ENCODE data around the gene ALDH16A1.
"Not testable (repeated sequence)": the region's sequence is repeated elsewhere in the genome, so short reads cannot be mapped to it uniquely, and the experiment has no call there.

ALDH16A1 gene

DNA sequence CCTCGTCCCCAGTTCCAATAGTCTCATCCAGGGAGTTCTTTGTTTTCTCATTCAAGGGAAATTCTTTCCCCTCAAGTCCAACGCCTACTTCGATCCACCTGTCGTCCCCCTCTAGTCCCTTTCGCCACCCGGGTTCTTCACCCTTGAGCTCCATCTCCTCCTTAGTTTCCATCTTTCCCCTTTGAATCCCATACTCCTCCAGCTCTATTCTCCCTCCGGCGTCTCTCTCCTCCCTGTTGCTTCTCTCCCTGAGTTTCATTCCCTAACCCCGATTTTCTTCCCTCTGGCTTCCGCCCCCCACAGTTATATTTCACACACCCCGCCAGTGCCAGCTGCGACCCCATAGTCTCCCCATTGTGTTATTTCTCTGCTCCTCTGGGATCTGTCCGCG is 11.1 kb upstream of the ALDH16A1 start:
- no peak for DNase-seq

DNA sequence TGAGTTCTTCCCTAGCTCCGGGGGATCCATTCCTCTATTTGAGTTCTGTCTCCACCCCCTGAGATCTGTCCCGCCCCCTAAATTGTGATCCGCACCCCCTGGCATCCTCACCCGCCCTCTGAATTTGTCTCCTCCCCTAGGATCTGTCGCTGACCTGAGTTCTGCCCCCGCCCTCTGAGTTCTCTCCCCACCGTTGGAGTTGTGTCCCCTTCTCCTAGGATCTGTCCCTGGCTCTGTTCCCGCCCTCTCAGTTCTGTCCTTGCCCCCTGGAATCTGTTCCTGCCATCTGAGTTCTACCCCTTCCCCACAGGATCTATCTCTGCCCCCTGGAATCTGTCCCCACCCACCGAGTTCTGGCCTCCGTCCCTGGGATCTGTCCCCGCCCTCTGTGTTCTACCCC is 10.7 kb upstream of the ALDH16A1 start:
- DNase-seq, result peak in 1 of 2 experiments; percentile 69

DNA sequence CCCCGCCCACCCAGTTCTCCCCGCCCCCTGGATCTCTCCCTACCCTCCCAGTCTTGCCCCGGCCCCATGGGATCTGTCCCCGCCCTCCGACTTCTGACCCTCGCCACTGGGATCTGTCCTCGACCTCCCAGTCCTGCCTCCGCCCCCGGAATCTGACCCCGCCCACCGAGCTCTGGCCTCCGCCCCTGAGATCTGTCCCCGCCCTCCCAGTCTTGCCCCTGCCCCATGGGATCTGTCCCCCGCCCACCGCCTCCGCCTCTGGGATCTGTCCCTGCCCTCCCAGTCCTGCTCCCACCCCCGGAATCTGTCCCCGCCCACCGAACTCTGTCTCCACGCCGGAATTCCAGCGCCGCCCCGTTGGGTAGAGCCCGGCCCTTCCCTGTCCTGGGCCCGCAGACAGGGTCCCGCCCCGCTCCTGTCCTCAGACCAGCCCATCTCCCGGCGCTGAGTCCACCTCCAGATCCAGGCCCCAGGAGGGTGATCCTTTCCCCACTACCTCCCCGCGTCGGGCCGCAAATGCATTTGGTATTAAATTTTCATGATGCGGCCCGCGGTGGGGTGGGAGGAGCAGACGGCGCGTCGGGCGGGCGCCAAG is 10.2 kb upstream of the ALDH16A1 start:
- DNase-seq, result peak; percentile 82 to 83

DNA sequence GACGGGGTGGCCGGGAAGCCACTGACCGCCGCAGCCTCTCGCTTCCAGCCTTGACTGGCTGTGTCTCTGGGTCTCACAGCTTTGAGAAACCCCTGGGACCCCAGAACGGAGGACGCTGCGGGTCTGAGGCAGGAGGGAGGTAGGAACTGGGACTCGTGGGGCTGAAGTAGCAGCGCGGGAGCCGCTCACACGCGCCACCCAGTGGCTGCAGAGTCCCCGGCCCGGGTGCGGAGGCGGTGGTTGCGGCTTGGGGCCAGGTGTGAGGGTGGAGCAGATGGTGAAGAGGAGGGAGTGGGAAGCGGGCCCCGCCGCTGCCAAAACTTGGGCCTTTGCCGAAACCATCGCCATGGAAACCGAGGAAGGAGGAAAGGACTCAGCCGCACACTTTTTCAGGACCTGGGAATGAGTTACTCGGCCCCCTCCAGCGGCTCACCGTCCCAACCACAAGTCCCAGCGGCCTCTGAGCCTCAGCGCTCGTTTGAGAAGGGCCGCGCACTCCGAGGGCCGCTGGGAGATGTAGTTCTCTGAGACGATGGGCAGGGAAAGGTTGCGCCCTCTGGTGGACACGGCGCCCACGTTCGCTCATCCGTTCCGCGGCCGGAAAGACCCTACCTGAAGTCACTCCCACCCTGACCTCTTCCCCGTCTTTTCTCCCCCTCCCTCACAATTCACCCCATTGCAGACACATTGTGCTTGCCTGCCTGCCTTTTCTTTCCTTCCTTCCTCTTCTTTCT is 9.5 kb upstream of the ALDH16A1 start:
- DNase-seq, result peak; percentile 95 to 96

DNA sequence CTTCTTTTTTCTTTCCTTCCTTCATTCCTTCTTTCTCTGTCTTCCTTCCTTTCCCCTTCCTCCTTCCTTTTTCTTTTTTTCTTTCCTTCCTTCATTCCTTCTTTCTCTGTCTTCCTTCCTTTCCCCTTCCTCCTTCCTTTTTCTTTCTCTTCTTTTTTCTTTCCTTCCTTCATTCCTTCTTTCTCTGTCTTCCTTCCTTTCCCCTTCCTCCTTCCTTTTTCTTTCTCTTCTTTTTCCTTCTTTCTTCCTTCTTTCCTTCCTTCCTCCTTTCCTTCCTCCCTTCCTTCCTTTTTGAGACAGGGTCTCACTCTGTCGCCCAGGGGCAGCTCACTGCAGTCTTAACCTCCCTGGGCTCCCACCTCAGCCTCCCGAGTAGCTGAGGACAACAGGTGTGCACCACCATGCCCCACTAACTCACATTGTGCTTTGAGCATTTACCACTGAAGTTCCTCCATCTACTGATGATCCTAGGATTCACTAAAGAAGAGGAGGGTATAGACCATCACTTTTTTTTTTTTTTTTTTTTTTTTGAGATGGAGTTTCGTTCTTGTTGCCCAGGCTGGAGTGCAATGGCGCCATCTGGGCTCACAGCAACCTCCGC is 8.8 kb upstream of the ALDH16A1 start:
- DNase-seq, result not testable (repeated sequence)

DNA sequence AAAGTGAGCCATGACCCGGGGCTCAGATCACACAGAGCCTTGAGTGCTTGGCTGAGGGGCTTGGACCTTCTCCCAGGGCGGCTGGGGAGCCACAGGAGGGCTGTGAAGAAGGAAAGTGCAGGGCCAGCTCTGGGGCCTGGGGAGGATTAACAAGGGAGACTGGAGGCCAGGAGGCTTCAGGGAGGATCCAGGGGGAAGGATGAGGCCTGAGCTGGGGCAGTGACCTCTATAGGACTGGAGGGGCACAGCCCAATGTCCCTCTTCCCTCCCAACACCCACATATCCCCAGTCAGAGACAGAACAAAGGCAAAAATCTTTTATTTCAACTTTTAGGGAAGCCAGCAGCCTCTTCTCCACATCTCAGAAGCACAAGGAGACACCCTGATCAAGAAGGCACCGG is 7.0 kb upstream of the ALDH16A1 start:
- no peak for DNase-seq

DNA sequence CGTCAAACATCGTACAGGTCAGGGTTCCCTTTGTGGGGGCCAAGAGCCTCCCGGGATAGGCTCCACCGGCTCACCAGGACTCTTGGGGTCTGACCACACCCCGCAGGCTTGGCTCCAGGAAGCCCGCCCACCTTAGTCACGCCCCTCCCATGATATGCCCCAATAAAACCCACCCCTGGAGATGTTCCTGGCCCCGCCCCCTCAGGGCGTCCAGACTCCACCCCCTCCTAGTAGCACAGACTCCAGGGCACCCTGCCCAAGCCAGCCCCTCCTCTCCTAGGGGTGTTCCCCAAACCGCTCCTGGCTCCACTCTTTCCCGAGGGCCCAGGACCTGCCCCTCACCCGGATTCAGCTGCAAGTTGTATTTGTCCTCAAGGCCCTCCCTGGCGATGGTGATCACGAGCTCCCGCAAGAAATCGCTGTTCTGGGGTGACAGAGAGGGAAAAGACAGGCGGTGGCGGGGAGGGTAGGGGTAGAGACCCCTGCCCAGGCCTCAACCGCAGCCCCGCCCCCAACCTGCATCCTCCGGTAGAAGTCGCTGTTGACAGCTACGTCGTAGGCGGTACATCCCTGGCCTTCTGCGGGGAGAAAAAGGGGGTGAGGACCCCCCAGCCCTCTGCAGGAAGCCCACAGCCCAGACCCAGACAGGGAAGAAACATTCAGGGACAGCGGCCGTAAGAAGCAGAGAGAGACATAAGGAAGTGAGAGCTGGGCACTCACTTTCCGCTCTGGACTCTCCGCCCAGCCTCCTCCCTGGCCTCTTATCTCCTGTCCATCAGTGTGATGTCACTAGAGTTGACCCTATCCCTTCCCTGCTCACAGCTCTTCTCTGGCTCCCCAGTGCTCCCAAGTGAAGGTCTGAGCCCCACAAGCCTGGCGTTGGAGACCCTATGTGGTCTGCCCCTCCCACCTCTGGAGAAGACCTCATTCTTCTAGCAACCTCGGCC is 5.3 kb upstream of the ALDH16A1 start:
- DNase-seq, result peak in 1 of 2 experiments; percentile 18

DNA sequence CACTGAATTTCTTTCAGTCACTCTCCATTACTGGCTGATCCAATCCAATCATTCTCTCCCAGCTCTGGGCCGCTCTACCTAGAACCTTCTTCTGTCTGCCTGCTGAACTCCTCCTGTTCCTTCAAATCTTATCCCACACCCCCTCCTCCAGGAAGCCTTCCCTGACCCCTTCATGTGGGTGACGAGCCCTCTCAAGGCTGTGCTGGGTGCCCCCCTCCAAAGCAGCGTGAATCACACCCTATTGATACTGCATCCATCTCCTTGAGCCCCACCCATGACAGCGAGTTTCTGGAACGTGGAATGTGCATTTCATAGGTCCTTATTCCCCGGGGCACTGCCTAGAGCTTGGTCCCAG is 4.6 kb upstream of the ALDH16A1 start:
- no peak for DNase-seq

DNA sequence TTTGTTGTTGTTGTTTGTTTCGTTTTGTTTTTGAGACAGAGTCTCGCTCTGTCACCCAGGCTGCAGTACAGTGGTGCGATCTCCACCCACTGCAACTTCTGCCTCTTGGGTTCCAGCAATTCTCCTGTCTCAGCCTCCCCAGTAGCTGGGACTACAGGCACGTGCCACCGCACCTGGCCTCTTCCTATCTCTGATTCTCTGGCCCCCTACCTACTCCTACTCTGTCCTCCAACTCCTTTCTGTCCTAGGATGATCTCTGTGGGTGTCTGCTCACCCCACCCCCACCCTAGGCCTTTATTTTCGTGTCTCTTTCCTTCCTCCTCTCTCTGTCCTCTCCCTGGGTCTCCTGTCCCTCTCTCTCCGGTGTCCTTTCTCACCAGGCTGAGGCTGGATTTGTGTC is 2.6 kb upstream of the ALDH16A1 start:
- DNase-seq, result no peak

DNA sequence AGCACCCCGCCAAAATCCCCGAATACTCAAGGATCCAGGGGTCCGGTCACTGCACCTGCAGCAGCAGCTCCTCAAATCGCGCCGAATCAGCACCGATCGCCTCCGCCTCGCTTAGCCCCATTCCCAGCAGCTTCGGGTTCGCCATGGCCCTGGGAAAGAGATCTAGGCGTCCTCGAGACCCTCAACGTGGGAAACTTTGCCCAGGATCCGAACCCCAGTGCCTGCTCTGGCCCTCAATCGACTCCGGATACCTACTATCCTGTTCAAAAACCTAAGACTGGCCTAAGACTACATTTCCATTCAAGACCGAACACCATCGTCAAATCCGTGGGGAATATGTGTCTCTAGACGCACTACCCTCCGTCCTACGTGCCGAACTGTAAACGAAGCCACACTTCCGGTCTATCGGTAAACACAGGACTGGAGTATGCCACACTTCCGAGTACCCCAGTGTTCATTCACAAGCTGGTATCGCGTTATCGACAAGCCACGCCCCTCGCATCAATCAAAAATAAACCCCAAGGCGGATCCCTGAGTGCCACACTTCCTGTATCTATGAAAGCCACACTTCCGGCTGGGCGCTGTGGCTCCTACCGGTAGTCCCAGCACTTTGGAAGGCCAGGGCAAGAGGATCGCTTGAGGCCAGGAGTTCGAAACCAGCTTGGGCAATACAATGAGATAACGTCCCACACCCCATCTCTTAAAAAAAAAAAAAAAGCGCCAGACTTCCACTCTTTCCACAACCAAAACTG is 1.4 kb upstream of the ALDH16A1 start, which contains the start of gene PIH1D1:
PIH1D1 (minus strand) TSS at position 385 of the 752 bp plus-strand sequence; CDS start at position 145, 240 bp downstream.
- DNase-seq, result peak; percentile 99 to 100

DNA sequence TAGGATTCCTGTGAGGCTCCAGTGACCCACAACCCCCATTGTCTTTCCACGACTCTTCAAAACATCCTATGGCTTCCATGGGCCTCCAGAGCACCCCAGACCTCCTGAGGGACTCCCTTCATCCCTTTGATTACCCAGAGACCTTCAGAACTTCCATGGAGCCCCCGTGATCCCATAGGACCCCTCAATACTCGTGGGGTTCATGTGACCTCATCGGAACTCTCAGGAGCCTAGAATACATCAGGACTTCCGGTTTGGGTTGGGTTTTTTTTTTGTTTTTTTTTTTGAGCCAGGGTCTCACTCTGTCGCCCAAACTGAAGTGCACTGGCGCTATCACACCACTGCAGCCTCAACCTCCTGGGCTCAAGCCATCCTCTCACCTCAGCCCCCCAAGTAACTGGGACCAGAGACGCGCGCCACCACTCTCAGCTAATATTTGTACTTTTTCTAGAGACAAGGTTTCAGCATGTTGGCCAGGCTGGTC is 774 bp downstream of the ALDH16A1 start:
- DNase-seq, result no peak

DNA sequence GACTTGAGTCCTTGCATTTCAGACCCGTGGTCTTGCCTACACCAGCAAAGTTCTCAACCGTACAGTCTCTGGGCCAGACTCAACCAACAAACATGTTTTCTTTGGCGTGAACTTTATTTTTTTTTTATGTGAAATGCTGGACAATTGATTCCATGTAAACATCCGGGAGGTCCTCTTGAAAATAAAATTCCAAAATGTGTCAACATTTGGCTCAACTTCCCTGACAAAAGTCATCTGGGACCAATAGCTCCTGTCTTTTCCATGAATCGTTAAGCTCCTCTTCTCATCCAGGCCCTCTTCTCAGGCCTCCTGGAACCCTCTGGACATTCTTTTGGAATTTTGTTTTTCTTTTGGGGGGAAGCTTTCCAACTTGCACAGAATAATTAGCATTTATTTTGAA is 2.7 kb downstream of the ALDH16A1 start:
- DNase-seq, result no peak

DNA sequence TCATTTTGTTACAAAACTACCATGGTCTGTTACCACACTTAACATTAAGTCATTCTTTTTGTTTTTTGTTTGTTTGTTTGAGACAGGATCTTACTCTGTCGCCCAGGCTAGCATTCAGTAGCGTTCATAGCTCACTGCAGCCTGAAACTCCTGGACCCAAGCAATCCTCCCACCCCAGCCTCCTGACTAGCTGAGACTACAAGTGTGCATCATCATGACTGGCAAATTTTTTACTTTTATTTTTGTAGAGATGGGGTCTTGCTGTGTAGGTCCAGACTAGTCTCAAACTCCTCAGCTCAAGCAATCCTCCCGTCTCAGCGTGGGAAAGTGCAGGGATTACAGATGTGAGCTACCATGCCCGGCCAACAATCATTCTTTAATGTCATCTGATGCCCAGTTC is 3.3 kb downstream of the ALDH16A1 start:
- DNase-seq, result no peak

DNA sequence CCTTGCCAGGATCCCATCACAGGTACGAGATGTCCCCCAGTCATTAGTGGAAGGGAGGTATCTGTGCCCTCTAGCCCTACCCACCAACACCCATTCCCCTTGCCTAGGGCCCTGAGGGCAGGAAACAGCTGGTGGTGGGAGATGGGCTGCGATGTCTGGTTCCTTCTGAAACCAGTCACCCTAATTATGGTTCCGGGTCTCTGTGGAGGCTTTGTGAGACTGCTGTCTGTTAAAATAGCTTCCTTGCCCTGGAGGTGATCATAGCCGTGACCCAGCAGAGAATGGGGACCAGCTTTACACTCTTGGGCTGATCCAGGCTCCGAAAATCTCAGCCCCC is 5.5 kb downstream of the ALDH16A1 start:
- DNase-seq, result no peak

DNA sequence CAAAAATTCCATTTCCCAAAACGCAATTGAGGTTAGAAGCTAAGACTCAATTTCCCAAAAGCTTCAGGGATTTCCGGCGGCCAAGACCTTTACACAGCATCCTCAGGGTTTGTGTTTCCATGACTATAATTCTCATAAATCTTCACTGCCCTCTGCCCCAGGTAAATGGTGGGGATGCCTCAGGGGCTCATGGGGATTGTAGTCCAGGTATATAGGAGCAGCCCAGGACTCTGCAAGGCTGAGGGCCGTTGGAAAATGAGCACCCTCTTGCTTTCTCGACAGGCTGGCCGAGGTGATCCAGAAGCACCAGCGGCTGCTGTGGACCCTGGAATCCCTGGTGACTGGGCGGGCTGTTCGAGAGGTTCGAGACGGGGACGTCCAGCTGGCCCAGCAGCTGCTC is 6.4 kb downstream of the ALDH16A1 start:
- no peak for DNase-seq

DNA sequence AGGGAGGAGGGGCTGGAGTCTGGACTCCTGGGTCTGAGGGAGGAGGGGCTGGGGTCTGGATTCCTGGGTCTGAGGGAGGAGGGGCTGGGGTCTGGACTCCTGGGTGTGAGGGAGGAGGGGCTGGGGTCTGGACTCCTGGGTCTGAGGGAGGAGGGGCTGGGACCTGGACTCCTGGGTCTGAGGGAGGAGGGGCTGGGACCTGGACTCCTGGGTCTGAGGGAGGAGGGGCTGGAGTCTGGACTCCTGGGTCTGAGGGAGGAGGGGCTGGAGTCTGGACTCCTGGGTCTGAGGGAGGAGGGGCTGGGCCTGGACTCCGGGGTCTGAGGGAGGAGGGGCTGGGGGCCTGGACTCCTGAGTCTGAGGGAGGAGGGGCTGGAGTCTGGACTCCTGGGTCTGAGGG is 8.1 kb downstream of the ALDH16A1 start:
- DNase-seq, result not testable (repeated sequence)

DNA sequence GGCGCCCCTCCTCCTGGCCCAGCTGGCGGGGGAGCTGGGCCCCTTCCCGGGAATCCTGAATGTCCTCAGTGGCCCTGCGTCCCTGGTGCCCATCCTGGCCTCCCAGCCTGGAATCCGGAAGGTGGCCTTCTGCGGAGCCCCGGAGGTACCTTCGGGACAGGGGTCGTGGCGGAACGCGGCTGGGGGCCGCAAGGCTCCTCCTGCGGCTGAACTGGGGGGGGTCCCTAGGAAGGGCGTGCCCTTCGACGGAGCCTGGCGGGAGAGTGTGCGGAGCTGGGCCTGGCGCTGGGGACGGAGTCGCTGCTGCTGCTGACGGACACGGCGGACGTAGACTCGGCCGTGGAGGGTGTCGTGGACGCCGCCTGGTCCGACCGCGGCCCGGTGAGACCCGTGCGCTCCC is 8.6 kb downstream of the ALDH16A1 start:
- DNase-seq, result no peak

DNA sequence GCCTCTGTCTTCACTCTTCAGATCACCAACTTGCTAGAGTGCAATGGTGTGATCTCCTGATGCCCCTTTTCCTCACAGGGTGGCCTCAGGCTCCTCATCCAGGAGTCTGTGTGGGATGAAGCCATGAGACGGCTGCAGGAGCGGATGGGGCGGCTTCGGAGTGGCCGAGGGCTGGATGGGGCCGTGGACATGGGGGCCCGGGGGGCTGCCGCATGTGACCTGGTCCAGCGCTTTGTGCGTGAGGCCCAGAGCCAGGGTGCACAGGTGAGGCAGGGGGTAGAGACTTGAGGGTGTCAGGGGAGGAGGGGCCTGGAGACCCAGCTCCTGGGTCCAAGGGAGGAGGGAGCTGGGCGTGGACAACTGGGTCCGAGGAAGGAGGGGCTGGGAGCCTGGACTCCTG is 9.5 kb downstream of the ALDH16A1 start:
- no peak for DNase-seq

DNA sequence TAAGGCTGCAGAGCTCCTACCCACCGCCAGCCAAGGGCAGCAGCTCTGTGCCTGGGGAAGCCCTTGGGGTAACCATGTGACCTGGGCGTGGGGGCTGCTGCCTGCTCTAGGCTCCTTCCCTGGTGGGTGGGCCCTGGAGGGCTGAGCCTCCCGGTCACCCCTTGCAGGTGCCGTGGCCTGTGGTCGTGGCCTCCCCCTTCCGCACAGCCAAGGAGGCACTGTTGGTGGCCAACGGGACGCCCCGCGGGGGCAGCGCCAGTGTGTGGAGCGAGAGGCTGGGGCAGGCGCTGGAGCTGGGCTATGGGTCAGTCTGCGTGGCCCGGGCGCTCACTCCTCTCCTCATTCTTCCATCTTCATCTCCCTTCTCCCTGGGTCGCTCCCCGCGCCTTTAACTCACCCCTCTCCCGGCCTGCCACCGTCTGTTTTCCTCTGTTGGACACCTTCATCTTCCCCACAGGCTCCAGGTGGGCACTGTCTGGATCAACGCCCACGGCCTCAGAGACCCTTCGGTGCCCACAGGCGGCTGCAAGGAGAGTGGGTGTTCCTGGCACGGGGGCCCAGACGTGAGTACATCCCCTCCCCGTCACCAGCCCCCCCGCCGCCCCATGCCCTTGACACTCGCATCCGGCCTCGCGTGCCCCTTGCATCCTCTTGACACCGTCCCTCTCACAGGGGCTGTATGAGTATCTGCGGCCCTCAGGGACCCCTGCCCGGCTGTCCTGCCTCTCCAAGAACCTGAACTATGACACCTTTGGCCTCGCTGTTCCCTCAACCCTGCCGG is 11.1 kb downstream of the ALDH16A1 start:
- DNase-seq, result no peak

DNA sequence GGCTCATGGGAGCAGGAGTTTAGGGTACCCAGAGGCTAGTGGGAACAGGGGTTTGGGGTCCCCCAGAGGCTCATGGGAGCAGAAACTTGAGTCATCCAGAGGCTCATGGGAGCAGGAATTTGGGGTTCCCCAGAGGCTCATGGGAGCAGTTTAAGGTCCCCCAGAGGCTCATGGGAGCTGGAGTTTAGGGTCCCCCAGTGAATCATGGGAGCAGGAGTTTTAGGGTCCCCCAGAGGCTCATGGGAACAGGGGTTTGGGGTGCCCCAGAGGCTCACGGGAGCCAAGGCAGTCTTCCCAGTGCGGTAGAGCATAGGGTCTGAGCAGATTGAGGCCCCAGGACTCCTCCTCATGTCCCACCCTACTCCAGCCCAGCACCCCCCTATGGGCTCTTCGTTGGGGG is 12.3 kb downstream of the ALDH16A1 start:
- no peak for DNase-seq

DNA sequence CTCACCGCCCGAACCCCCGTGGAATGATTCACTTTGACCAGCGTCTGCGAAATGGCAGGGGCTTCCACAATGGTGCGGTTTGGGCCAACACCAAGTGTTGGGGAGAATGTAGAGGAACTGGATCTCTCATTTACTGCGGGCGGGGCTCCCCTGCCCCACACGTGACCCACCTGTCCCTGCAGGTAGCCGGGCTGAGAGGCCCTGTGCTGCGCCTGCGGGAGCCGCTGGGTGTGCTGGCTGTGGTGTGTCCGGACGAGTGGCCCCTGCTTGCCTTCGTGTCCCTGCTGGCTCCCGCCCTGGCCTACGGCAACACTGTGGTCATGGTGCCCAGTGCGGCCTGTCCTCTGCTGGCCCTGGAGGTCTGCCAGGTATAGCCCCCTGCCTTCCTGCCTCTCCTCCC is 15.2 kb downstream of the ALDH16A1 start:
- no peak for DNase-seq

Measured in Kasumi-1 (cell line).